Osteoblast (primary cell): ENCODE measurements around the gene MAN2B1. TPM values are rescaled to one million over a fixed set of nuclear protein-coding genes. Genes with fewer than 3 reads are reported as not detected.
A peak's percentile ranks its signal among the peaks of the same experiment; 100 is the strongest.

Experiments
- DNase-seq: peaks from one replicate; pipeline ENCODE4 v3.0.0; 2011; ENCODE audit warnings: low spot score, mixed read lengths; ENCODE audit not compliant: insufficient read length; ENCODE audit errors: missing footprints
- H2AFZ ChIP-seq: 2 replicates; pipeline ENCODE4 v1.6.0; 2011; ENCODE audit warnings: mild to moderate bottlenecking, low read length
- H3K27ac ChIP-seq: 2 replicates; pipeline ENCODE4 v1.5.1; 2011; ENCODE audit warnings: mild to moderate bottlenecking, low read depth, low read length, moderate library complexity
- H3K27me3 ChIP-seq: 2 replicates; pipeline ENCODE4 v1.6.0; 2012; ENCODE audit warnings: mild to moderate bottlenecking, control low read depth, inconsistent platforms, low read length, moderate library complexity; ENCODE audit not compliant: insufficient read depth
- H3K36me3 ChIP-seq: 2 replicates; pipeline ENCODE4 v1.5.1; 2011; ENCODE audit warnings: mild to moderate bottlenecking, low read length, control low read depth, moderate library complexity; ENCODE audit not compliant: insufficient read depth
- H3K4me1 ChIP-seq: 2 replicates; pipeline ENCODE4 v1.5.1; 2011; ENCODE audit warnings: mild to moderate bottlenecking, low read length, control low read depth, moderate library complexity; ENCODE audit not compliant: insufficient read depth
- H3K4me2 ChIP-seq: 2 replicates; pipeline ENCODE4 v1.6.0; 2011; ENCODE audit warnings: mild to moderate bottlenecking, low read length; ENCODE audit not compliant: insufficient read depth
- H3K4me3 ChIP-seq: fragments of 200-600 bp; sonication (generic); 3 replicates; pipeline ENCODE4 v1.5.1; 2012; ENCODE audit warnings: mild to moderate bottlenecking, low read length, inconsistent platforms; ENCODE audit not compliant: insufficient read depth
- H3K79me2 ChIP-seq: 2 replicates; pipeline ENCODE4 v1.6.0; 2012; ENCODE audit warnings: mild to moderate bottlenecking, low read length, control low read depth, inconsistent platforms; ENCODE audit not compliant: insufficient read depth
- H3K9me3 ChIP-seq: 2 replicates; pipeline ENCODE4 v1.5.1; 2011; ENCODE audit warnings: low read depth, low read length, control low read depth
- H4K20me1 ChIP-seq: 2 replicates; pipeline ENCODE4 v1.6.0; 2012; ENCODE audit warnings: mild to moderate bottlenecking, low read length, control low read depth; ENCODE audit not compliant: insufficient read depth
- CTCF ChIP-seq: IDR thresholded peaks from 2 replicates; pipeline ENCODE4 v1.5.1; 2011; ENCODE audit warnings: mild to moderate bottlenecking, low read depth, low read length, moderate library complexity; ENCODE audit errors: extremely low read depth
- total RNA-seq: library from RNA; depleted of rRNA; stranded (reverse); fragments of >200 nt; gene quantifications from 2 replicates; pipeline ENCODE4 v1.2.3, GENCODE V29; 2012

Gene MAN2B1
- total RNA-seq, 1 donor, result 35.8 TPM

GRCh38 chr19:12696366-12697335 lies 30.1 kb upstream of the MAN2B1 start, which contains the start of gene FBXW9:
Gene FBXW9 (minus strand): TSS chr19:12696631. CDS start chr19:12696581, 50 bp downstream.
- Histone ChIP-seq H3K4me3 (peak within 1 kb of the TSS; percentile 90), H2AFZ (peak within 1 kb of the TSS; percentile 83), H3K36me3 (peaks cover 36% of the 10 kb centered on the region), H3K79me2 (peaks cover 16% of the 10 kb centered on the region), H3K4me2 (peak within 1 kb of the TSS; percentile 88), H3K27ac (peak within 1 kb of the TSS; percentile 67), H3K9me3 (no peaks in the 10 kb centered on the region), H3K27me3 (no peaks in the 10 kb centered on the region), H3K4me1 (peaks cover 9% of the 10 kb centered on the region), H4K20me1 (no peaks in the 10 kb centered on the region)
- peak; percentile 100 for DNase-seq
- TF ChIP-seq CTCF, result no peak

DNA sequence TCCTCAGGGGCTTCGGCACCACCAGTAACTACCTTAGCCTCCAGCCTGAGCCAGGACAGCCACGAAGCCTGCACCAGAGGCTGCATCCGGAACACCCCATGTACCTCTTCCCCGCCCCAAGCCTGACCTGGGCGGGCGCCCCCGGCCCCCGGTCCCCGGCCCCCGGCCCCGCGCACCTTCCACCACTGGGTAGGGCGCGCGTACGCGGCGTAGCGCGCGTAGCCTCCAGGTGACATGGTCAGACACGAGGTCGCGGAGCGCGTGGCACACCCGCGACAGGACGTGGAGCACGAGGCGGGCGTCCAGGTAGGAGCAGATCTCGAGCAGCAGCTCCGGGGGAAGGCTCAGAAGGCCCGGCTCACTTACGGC lies 29.4 kb upstream of the MAN2B1 start:
- Histone ChIP-seq H3K9me3 (no peaks in the 10 kb centered on the region), H3K4me3 (peak overlapping the region; percentile 90), H3K27me3 (no peaks in the 10 kb centered on the region), H3K27ac (peak overlapping the region; percentile 67), H3K4me1 (peaks cover 9% of the 10 kb centered on the region), H2AFZ (peak overlapping the region; percentile 83), H3K36me3 (peaks cover 29% of the 10 kb centered on the region), H4K20me1 (no peaks in the 10 kb centered on the region), H3K4me2 (peak overlapping the region; percentile 88), H3K79me2 (peaks cover 16% of the 10 kb centered on the region)
- no peak for TF ChIP-seq CTCF
- no peak for DNase-seq

DNA sequence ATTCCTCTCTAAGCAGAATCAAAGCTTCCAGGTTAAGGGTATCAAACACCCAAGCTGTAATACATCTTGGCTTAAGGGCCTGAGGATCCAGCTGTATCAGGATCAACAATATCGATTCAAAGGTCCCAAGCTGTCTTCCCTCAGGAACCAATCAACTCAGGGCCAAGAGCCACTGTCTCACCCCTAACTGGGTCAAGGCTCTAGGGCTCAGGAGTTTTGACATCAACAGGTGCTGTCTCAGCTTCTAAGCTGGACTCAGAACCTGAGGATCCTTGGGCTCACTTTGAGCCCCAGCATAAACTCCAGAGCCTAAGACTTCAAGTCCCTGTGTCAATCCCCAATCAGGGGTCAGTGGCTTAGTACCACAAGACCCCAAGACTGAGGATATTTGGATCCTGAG lies 29.0 kb upstream of the MAN2B1 start:
- no peak for TF ChIP-seq CTCF
- DNase-seq, result peak; percentile 60
- peak overlapping the region; percentile 88 for H3K4me2 ChIP-seq
- H3K4me1 ChIP-seq, result peaks cover 9% of the 10 kb centered on the region
- H3K36me3 ChIP-seq, result peaks cover 25% of the 10 kb centered on the region
- H2AFZ ChIP-seq, result peak overlapping the region; percentile 20
- H3K27me3 ChIP-seq, result no peaks in the 10 kb centered on the region
- peaks cover 16% of the 10 kb centered on the region for H3K79me2 ChIP-seq
- no peak overlapping the region for H3K27ac ChIP-seq
- H3K4me3 ChIP-seq, result peak overlapping the region; percentile 90
- H4K20me1 ChIP-seq, result no peaks in the 10 kb centered on the region
- no peaks in the 10 kb centered on the region for H3K9me3 ChIP-seq

GRCh38 chr19:12695096-12695495 lies 28.6 kb upstream of the MAN2B1 start:
- no peak for TF ChIP-seq CTCF
- Histone ChIP-seq H3K36me3 (peaks cover 24% of the 10 kb centered on the region), H3K27me3 (no peaks in the 10 kb centered on the region), H3K79me2 (peaks cover 16% of the 10 kb centered on the region), H3K27ac (no peak overlapping the region), H3K4me1 (peaks cover 9% of the 10 kb centered on the region), H3K4me3 (no peak overlapping the region), H3K9me3 (no peaks in the 10 kb centered on the region), H2AFZ (no peak overlapping the region), H3K4me2 (peak overlapping the region; percentile 88), H4K20me1 (no peaks in the 10 kb centered on the region)
- peak; percentile 25 for DNase-seq
